IMR-90 (cell line): Measurements from ENCODE around the gene FNDC1. TPM values are rescaled to one million over a fixed set of nuclear protein-coding genes. Genes with fewer than 3 reads are reported as not detected.

ENCODE experiments used
- ATAC-seq: fragments of 200-7000 bp; cut with Tn5 transposase; 2 replicates; pipeline ENCODE4 v1.9.1; 2020; ENCODE audit warnings: low read depth, mild to moderate bottlenecking, moderate library complexity
- BruUV-seq: library from RNA; stranded (reverse); fragments of 400-500 nt; replicated peaks from 2 replicates; lab custom pipeline; 2021; lab: Mats Ljungman, UMichigan
- CTCF ChIA-PET: fragments of 300-600 bp; formaldehyde crosslinking; extraction: SDS; loops from one replicate; lab custom pipeline; 2021; ENCODE audit warnings: antibody characterized with exemption; lab: Yijun Ruan, JAX
- POLR2A ChIA-PET: fragments of 300-600 bp; sonication (Branson Sonifier 250); formaldehyde crosslinking; loops from one replicate; lab custom pipeline; 2022; ENCODE audit warnings: antibody characterized with exemption; ENCODE audit not compliant: unreplicated experiment; lab: Charles Lee
- DNase-seq: peaks from one replicate; pipeline ENCODE4 v3.0.0; 2013
- H2AFZ ChIP-seq: replicated peaks from 2 replicates; pipeline ENCODE3; 2013; ENCODE audit warnings: low read length, mild to moderate bottlenecking; ENCODE audit not compliant: poor library complexity
- H2AK5ac ChIP-seq: 2 replicates; pipeline ENCODE4 v1.6.1; 2013; ENCODE audit warnings: low read depth, low read length, inconsistent platforms
- H2AK9ac ChIP-seq: replicated peaks from 2 replicates; pipeline ENCODE3; 2013; ENCODE audit warnings: mild to moderate bottlenecking, low read depth, low read length, moderate library complexity; ENCODE audit not compliant: poor library complexity
- H2BK120ac ChIP-seq: 2 replicates; pipeline ENCODE4 v1.6.1; 2013; ENCODE audit warnings: low read depth, low read length, inconsistent platforms
- H2BK15ac ChIP-seq: 3 replicates; pipeline ENCODE4 v1.6.1; 2013; ENCODE audit warnings: low read depth, low read length, inconsistent platforms
- H2BK20ac ChIP-seq: 2 replicates; pipeline ENCODE4 v1.6.1; 2013; ENCODE audit warnings: low read depth, mild to moderate bottlenecking, inconsistent platforms, low read length, moderate library complexity
- H2BK5ac ChIP-seq: 2 replicates; pipeline ENCODE4 v1.6.1; 2013; ENCODE audit warnings: mild to moderate bottlenecking, low read depth, low read length, inconsistent platforms; ENCODE audit not compliant: poor library complexity, severe bottlenecking
- H3K14ac ChIP-seq: replicated peaks from 2 replicates; pipeline ENCODE4 v1.6.1; 2013; ENCODE audit warnings: low read depth, low read length, inconsistent platforms
- H3K18ac ChIP-seq: 2 replicates; pipeline ENCODE4 v1.6.1; 2013; ENCODE audit warnings: low read depth, low read length, control low read depth
- H3K23ac ChIP-seq: 2 replicates; pipeline ENCODE4 v1.6.1; 2013; ENCODE audit warnings: low read depth, low read length, inconsistent platforms
- H3K27ac ChIP-seq: 2 replicates; pipeline ENCODE4 v1.5.1; 2013; ENCODE audit warnings: mild to moderate bottlenecking, control low read depth, low read length; ENCODE audit not compliant: insufficient read depth
- H3K27me3 ChIP-seq: 2 replicates; pipeline ENCODE4 v1.6.1; 2013; ENCODE audit warnings: low read length; ENCODE audit not compliant: control insufficient read depth, insufficient read depth
- H3K36me3 ChIP-seq: 2 replicates; pipeline ENCODE4 v1.6.1; 2013; ENCODE audit warnings: low read length, mixed read lengths; ENCODE audit not compliant: control insufficient read depth, insufficient read depth
- H3K4ac ChIP-seq: 2 replicates; pipeline ENCODE4 v1.6.1; 2013; ENCODE audit warnings: low read depth, low read length, inconsistent platforms
- H3K4me1 ChIP-seq: 2 replicates; pipeline ENCODE4 v1.6.1; 2013; ENCODE audit warnings: low read length, mixed read lengths; ENCODE audit not compliant: control insufficient read depth, insufficient read depth
- H3K4me2 ChIP-seq: 2 replicates; pipeline ENCODE4 v1.6.1; 2013; ENCODE audit warnings: low read depth, mild to moderate bottlenecking, control low read depth, low read length, moderate library complexity
- H3K4me3 ChIP-seq: 2 replicates; pipeline ENCODE4 v1.5.1; 2013; ENCODE audit warnings: low read depth, mild to moderate bottlenecking, control low read depth, low read length, moderate library complexity; ENCODE audit not compliant: insufficient read depth
- H3K56ac ChIP-seq: 2 replicates; pipeline ENCODE4 v1.6.1; 2013; ENCODE audit warnings: low read length, inconsistent platforms; ENCODE audit not compliant: insufficient read depth; ENCODE audit errors: extremely low read depth
- H3K79me1 ChIP-seq, 2 experiments: 2 replicates each; pipeline ENCODE4 v1.6.1; 2013; ENCODE audit warnings: low read length in 2 of 2, inconsistent platforms in 1 of 2, low read depth in 1 of 2
- H3K9ac ChIP-seq: 2 replicates; pipeline ENCODE4 v1.6.1; 2013; ENCODE audit warnings: low read depth, low read length, control low read depth
- H3K9me1 ChIP-seq: 2 replicates; pipeline ENCODE4 v1.6.1; 2013; ENCODE audit warnings: low read length, inconsistent platforms; ENCODE audit not compliant: insufficient read depth
- H3K9me3 ChIP-seq: 2 replicates; pipeline ENCODE4 v1.6.1; 2013; ENCODE audit warnings: low read length; ENCODE audit not compliant: control insufficient read depth, insufficient read depth
- H4K20me1 ChIP-seq: 2 replicates; pipeline ENCODE4 v1.6.1; 2013; ENCODE audit warnings: low read length, inconsistent platforms; ENCODE audit not compliant: insufficient read depth
- H4K5ac ChIP-seq: 2 replicates; pipeline ENCODE4 v1.6.1; 2013; ENCODE audit warnings: mild to moderate bottlenecking, low read depth, low read length, control low read depth
- H4K8ac ChIP-seq, 2 experiments: 2 replicates each; pipeline ENCODE4 v1.6.1; 2013; ENCODE audit warnings: low read depth in 2 of 2, low read length in 2 of 2, control low read depth in 1 of 2, inconsistent platforms in 1 of 2
- H4K91ac ChIP-seq: 2 replicates; pipeline ENCODE4 v1.6.1; 2013; ENCODE audit warnings: low read depth, low read length, inconsistent platforms; ENCODE audit not compliant: insufficient read depth
- BHLHE40 ChIP-seq: fragments of 150-350 bp; IDR thresholded peaks from 2 replicates; pipeline ENCODE4 v1.6.1; 2016; ENCODE audit warnings: mild to moderate bottlenecking, low read depth, low read length
- WGBS, 2 experiments: methylation state at CpG; one replicate each; pipeline versions ENCODE4 v1.1.5 to v1.1.7; 2013; ENCODE audit warnings: missing lambda C conversion rate in 2 of 2; ENCODE audit not compliant: insufficient read length in 1 of 2; ENCODE audit errors: extremely low coverage in 2 of 2; 5-methylcytosine and 5-hydroxymethylcytosine counted together
- dilution Hi-C: fragments of 300-500 bp; cut with HindIII; formaldehyde crosslinking; loops from one replicate; pipeline ENCODE4 v1.14.3; 2018; ENCODE audit warnings: low sequenced_read_pairs; ENCODE audit not compliant: unreplicated experiment
- in situ Hi-C: fragments of 300-500 bp; cut with MboI; formaldehyde crosslinking; loops from 3 replicates; pipeline ENCODE4 v1.14.3; 2019; ENCODE audit warnings: low sequenced_read_pairs, inconsistent platforms, mixed read lengths
- intact Hi-C: fragments of 100-400 bp; cut with micrococcal nuclease; formaldehyde crosslinking; loops from 2 replicates; pipeline ENCODE4 v1.10.0; 2022
- polyA plus RNA-seq, 3 experiments: library from polyadenylated mRNA; depleted of rRNA; stranded (reverse); fragments of >200 nt; gene quantifications; 2 replicates each; pipeline ENCODE4 v1.2.3, GENCODE V29; 2012; ENCODE audit warnings: low replicate concordance in 1 of 3
- total RNA-seq: library from RNA; depleted of rRNA; stranded (reverse); fragments of >200 nt; gene quantifications from 2 replicates; pipeline ENCODE4 v1.2.3, GENCODE V29; 2012

FNDC1 gene
- total and polyA plus RNA-seq, 2 of the 4 experiments (the other 2 are of a cell fraction), result 0.03 TPM; not detected in 1

- Histone ChIP-seq H3K23ac (no peak overlapping the region), H3K9me1 (no peaks in the 10 kb centered on the region), H3K27ac (no peak overlapping the region), H3K27me3 (peaks cover 13% of the 10 kb centered on the region), H2AK9ac (no peak overlapping the region), H2BK15ac (no peak overlapping the region), H2BK120ac (no peak overlapping the region), H3K56ac (no peak overlapping the region), H3K14ac (no peak overlapping the region), H3K4ac (no peak overlapping the region), H4K20me1 (no peaks in the 10 kb centered on the region), H4K8ac (no peak overlapping the region), H2BK5ac (no peak overlapping the region), H3K4me2 (no peak overlapping the region), H3K36me3 (no peaks in the 10 kb centered on the region), H3K4me1 (no peaks in the 10 kb centered on the region), H3K9ac (no peak overlapping the region), H2BK20ac (no peak overlapping the region), H3K4me3 (no peak overlapping the region), H2AK5ac (no peak overlapping the region), H3K79me1 (no peaks in the 10 kb centered on the region), H4K91ac (no peak overlapping the region), H4K5ac (no peak overlapping the region), H3K18ac (no peak overlapping the region), H3K9me3 (no peaks in the 10 kb centered on the region), H2AFZ (no peak overlapping the region)
- no peak for DNase-seq
- in situ Hi-C loops, result no loop called here
- dilution Hi-C loops, result no loop called here
- CTCF ChIA-PET, result no interaction called here
- intact Hi-C loops, result no loop called here
- no peak for TF ChIP-seq BHLHE40
- no peak for ATAC-seq
- no TSS peak for BruUV-seq
- whole genome bisulfite sequencing, 2 experiments, result 81% methylated on average over 29 of the region's 38 CpGs; no CpG with 5 or more reads in 1 of the 2 experiments
- POLR2A ChIA-PET, result no interaction called here
Measured at GRCh38 chr6:159232106-159232645, 63.0 kb downstream of the FNDC1 start.
